HG03159 (cell line): ENCODE data around the gene USP31.
"Not testable (repeated sequence)": the region's sequence is repeated elsewhere in the genome, so short reads cannot be mapped to it uniquely, and the experiment has no call there.

Source experiments
- ATAC-seq: cut with Tn5 transposase; IDR thresholded peaks from one replicate; pipeline ENCODE4 v1.9.1; 2021; ENCODE audit warnings: mild to moderate bottlenecking, moderate library complexity; ENCODE audit not compliant: unreplicated experiment

Gene USP31

DNA sequence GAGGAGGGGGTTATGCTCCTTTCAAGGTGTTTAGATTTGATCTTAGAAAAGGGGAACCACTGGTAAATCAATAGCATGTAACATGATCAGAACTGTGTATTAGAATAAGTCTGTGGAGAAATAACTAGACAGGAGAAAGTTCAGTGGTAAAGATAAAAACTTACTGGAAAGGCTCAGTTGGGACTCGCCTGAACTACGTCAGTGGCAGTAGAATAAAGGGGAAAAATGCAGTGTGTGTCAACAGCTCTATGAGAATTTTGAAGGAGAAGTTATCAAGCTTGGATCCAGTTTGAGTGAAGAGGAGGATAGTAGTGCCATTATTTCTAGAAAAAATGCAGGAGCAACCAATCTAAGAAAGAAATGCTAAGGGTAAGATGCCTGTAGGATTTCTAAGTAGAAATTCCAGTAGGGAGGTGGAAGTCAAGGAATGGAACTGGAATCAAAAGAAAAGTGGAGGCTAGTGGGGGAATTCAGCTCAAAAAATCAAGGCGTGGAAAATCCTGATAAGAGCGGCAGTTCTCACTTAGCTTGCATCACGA, 48.2 kb downstream of the USP31 start:
- no peak for ATAC-seq

DNA sequence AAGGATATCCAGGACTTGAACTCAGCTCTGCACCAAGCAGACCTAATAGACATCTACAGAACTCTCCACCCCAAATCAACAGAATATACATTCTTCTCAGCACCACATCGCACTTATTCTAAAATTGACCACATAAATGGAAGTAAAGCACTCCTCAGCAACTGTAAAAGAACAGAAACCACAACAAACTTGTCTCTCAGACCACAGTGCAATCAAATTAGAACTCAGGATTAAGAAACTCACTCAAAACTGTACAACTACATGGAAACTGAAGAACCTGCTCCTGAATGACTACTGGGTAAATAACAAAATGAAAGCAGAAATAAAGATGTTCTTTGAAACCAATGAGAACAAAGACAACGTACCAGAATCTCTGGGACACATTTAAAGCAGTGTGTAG, 52.8 kb downstream of the USP31 start:
- not testable (repeated sequence) for ATAC-seq

DNA sequence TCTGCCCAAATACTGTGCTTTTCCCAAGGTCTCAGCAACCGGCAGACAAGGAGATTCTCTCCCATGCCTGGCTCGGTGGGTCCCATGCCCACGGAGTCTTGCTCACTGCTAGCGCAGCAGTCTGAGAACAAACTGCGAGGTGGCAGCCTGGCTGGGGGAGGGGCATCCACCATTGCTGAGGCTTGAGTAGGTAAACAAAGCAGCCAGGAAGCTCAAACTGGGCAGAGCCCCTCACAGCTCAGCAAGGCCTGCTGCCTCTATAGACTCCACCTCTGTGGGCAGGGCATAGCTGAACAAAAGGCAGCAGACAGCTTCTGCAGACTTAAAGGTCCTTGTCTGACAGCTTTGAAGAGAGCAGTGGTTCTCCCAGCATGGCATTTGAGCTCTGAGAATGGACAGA, 55.1 kb downstream of the USP31 start:
- ATAC-seq: not testable (repeated sequence)

DNA sequence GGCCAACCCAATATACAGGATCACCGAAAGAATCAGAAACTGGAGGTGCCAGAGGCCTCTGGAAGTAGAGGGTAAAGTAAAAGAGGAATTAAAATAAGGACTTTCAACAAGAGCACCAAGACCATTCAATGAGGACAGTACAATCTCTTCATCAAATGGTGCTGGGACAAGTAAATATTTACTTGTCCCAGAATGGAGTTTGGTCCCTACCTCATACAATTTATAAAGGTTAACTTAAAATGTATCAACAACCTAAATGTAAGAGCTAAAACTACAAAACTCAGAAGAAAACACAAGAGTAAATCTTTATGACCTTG, 56.5 kb downstream of the USP31 start:
- no peak for ATAC-seq

DNA sequence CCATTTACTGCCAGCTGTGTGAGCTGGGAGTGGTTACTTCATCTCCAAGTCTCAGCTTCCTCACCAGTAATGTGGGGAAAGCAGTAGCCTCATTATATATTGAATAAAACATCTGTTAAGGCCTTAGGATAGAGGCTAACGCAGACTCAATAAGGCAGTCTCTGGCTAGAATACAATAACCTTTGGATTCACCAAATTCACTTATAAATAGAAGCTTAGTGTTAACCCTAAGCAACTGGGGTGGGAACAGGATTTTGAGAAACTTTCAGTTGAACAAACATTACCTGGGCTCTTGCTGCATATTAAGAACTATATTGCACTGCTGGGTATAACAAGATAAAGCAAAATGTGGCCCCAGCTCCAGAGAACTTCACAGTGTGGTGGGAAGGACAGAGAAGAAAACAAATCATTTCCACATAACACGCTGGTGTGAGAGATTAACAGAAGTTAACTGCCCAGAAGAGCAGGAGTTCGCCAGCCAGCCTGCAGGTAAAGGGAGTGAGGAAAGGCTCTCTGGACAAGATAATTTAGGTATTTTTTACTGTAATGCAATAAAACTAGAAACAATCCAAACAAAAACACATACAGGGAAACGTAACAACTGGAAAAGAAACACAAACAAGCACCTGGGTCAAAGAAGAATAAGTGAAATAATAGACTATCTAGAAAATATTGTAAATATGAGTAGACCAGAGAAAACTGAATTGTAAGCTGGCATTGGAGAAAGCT, 57.0 kb downstream of the USP31 start:
- ATAC-seq: no peak

DNA sequence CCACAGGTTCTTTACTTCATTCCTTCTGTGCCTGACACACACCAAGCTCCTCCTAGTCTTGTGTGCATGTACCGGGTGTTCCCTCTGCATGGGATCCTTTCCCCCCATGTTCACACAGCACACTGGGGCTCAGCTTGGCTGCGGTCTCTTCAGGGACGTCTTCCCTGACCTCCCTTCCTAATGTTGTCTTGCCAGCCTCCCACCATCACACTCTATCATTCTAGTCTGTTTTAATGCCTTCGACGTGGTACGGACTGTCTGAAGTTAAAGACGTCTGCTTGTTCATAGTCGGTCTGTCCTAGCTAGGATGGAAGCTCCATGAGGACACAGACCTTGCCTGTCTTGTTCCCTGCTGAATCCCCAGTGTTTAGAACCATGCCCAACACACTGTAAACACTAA, 60.1 kb downstream of the USP31 start:
- ATAC-seq: no peak

DNA sequence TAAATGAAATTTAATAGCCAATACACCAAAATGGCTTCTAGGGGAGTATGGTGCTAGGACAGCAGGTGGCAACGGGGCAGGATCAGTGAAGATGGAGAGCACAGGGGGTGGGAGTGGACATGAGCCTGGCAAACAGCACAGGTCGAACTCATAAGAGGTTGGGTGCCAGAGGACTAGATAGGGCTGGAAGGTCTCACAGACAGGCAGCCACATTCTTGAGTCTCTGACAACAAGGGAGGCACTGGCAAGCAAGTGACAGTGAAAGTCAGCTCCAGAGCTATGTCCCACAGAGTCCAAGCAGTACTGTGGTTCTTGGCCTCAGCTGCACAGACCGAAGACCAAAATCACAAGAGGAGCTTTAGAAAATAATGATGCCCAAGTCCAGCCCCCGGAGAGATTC, 61.2 kb downstream of the USP31 start:
- no peak for ATAC-seq

DNA sequence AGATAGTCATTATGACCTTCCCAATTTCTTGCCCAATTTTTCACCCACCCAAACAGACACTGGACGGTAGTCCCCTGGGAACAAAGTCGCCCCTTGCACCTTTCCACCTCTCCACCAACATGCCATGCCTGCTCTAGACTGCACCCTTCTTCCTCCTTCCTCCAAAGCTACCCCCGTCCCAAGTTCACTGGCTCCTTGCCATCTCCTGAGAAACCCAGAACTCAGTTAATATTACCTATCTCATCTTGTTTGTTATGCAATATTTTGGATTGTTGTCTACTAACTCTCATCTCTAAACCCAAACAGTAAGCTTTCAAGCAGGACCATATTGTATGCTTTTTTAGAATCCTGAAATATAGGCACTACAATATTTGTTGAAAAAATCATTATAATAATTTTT, 63.3 kb downstream of the USP31 start:
- ATAC-seq: no peak

DNA sequence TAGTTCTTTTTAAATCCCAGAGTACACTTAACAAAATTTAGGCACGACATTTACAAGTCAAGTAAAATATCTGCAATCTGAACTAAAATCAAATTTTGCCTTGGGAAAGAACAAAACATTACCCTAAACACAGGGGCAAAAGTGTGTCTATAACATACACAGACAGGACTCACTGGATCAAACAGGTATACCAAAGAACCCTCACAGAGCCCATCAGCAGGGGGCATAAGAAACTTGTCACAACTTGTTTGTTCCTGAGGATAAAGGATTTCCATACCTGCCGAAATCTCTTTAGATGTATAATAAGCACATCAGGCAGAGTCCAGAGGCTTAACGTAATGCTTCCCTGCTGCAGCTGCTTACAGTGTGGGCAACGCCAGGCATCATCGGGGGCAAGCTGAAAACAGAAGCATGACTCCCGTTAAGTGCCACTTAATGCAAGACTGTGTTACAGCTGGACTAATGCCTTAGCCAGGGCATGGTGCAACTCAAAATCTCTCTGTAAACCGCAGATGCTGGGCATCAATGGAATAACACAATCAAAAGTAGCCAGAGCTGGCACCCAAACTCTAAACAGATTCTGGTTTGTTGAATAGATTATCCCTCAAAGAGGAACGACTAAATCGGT, 67.0 kb downstream of the USP31 start:
- ATAC-seq: no peak

DNA sequence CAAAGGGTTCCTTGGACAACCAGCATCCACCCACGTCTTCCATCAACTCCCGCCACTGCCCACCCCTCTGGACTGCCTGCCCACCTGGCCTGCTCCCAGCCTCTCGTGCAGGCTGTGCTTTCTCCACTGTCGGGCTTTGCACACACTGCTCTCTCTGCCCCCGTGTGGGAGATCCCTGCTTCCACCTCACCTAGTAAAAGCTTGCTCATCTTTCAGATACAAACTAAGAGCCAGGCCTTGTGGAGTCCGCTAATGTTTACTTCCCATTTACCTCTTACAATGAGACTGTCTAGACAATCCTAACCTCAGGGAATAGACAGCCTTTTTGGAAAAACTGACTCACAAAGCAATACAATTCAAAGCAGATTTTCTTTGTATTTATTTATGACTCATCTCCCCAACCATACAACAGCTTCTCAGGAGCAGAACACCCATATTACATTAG, 67.6 kb downstream of the USP31 start:
- no peak for ATAC-seq

DNA sequence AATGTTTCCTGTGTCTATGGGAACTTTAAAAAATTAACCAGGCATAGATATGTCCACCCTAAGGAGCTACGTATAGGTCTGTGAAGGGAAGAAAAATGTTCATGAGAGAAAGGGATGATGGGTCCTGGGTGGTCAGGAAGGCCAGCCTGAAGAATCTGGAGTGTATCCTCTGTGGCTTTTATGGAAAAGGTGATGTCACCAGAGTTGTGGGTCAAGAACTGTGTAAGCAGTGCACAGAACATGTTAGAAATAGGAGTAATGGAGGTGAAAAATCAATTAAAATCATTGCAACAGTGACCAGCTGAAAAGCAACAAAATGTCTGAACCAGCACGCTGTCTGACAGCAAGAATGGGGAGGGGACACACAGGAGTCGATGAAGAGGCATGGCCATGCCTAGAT, 68.5 kb downstream of the USP31 start:
- no peak for ATAC-seq

DNA sequence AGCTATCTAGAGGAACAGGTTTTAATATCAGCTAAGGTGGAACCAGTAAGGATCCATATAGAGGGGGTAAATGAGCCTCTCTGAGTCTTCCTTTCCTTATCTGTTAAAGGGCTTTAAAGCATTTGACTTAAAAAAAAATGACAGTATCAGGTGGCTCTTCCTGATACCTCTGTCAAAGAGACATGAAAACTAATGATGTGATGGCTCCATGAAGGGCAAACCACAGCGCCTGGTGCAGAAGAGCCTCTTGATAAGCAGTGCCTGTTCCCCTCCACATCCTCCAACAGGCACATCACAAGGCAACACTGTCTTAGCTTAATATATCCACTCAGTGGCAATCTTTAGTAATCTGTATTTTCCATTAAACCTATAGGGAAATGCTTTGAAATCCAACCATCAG, 68.9 kb downstream of the USP31 start:
- ATAC-seq: no peak

DNA sequence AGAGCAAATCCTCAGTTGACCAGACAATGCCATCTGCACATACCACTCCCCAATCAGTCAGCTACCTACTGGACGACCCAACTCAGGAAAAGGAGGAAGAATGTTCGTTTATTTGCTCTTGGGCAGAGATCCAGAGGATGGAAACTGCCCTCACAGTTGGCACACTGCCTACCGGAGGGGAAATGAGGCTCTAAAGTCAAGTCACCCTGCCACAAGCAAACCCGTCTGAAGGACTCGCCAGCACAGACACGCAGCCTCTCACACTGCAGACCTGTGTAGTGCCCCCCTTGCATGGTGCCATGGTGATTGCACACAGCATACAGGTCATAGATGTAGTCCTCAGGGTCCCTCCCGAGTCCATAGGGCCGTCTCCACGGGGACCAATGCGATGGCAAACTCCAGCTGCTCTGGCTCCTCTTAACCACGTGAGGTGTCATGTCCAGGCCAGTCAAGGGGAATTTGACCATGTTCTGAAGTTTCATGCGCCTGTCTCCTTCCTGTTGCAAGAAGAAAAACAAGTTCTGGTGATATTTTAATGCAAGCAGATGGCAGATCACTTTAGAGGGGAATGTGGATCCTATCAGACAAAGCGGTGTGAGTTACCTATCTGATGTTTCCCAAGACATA, 69.5 kb downstream of the USP31 start:
- no peak for ATAC-seq

DNA sequence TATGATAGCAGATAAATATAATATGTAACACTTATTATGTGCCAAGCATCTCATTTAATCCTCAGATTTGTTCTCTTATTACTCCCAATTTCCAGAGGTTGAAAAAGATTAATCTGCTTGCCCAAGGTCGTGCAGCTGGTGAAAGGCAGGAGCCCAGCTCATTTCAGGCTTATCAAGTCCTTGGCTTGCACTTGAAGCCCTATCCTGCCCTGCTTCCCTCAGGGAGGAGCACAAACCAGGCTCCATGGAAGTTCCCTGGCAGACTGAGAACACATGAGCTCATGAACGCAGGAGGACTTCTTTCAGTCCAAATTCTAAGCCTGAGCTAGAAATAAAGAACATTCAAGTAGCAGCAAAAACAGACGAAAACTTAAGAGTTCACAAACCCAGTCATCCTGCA, 74.8 kb downstream of the USP31 start:
- ATAC-seq: no peak

DNA sequence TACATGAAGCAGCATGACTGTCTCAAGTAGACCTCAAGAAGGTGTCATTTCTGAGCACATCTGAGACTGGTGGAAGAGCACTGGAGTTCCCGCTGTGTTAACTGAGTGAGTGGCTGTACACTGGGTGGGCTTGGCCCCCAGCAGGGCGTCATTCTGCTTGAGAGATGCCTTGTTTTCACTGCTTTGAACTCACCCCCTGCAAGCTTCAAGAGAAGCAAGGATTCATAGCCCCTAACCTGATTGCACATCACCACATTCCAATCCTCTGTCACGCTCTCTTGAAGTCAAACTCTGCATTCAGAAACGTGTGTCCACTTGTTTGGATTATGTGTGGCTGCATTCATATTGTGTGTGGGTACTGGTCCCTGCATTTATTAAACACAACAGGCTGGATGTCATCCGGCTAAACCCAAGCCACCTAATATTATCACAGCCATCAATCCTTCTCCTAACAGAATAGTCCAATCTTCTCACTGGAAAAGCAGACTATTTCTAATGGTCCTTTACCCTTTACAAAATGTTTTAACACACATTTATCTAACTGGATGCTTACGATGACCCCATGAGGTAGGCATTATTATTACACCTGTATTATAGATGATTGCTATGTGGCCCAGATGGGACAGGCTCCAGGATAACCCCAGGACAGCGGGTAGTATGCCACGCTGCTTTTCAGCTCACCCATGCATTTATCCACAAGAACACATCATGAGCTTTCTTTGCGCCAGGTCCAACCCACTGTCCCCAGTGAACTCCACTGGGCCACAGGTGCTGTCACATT, 76.3 kb downstream of the USP31 start:
- ATAC-seq: no peak

DNA sequence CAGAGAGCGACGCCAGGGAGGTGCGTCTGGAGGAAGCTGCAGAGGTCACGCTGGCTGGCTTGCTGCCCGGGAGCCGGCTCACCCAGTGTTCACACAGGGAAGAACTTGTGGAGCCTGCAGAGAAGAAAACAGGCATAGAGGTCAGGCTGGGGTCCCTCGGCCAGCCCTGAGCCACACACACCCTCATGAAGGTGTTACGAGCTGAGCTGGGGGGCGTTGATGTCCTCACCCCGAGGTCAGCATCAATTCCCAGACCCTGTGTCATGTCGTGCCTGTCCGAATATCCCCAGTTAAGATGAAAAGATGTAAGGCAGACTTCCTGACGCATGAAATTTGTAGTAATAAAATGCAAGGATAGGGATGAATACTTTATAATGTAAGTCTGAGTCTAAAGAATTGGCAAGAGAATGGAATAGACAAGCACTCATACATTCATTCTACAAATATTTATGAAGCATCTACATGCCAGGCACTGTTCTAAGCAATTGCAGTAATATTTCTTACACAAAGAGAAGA, 77.1 kb downstream of the USP31 start:
- no peak for ATAC-seq

DNA sequence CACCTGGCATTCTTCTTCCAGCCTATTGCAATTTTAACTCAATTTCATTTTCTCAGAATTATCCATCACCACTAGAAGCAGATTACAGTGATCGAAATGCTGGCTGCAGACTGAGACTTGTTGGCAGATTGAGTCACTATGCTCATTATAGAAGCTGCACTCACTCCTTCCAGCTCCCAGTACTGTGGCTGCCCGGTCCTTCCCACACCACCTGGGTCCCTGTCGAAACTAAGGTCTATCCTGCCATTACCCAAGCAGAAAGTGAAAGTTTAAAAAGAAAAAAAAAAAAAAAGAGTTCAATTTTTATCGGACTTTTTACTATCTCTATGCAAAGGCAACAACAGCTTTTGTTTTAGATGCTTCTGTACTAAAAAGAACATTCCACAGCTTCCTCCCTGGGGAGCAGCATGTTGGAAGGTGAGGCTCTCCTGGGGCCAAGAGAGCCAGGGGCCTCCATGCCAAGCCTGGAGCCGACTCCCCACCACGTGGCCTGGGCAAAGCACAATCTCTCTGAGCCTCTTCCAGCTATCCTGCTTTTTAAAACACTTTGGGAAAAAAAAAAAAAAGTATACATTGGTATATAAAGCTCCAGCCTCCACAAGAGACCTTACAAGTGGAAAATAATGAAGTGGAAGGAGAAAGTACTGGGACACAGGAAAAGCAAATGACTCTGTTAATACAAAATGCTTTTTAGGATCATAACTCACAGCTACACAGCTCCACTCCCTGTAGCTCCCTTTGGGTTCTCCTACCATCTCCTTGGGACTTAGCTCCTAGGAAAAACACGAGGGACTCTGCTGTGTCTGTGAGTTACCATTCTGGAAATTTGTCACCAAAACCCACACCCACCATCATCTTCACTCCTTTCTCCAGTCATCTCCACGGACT, 77.8 kb downstream of the USP31 start:
- no peak for ATAC-seq

DNA sequence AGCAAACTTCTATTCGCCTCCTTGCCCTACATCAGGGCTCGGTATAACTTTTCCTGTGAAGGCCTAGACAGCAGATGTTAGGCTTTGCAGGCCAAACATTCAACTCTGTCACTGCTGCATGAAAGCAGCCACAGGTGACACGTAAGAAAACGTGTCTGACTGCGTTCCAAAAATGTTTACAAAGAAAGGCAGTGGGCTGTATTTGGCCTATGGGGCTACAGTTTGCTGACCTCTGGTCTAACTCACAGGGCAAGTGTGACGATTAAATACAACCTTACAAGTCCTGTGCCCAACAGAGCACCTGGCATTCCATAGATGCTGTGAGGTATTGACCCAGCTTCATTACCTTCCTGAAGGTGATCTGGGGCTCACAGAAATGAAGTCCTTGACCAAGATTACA, 79.4 kb downstream of the USP31 start:
- ATAC-seq: no peak

DNA sequence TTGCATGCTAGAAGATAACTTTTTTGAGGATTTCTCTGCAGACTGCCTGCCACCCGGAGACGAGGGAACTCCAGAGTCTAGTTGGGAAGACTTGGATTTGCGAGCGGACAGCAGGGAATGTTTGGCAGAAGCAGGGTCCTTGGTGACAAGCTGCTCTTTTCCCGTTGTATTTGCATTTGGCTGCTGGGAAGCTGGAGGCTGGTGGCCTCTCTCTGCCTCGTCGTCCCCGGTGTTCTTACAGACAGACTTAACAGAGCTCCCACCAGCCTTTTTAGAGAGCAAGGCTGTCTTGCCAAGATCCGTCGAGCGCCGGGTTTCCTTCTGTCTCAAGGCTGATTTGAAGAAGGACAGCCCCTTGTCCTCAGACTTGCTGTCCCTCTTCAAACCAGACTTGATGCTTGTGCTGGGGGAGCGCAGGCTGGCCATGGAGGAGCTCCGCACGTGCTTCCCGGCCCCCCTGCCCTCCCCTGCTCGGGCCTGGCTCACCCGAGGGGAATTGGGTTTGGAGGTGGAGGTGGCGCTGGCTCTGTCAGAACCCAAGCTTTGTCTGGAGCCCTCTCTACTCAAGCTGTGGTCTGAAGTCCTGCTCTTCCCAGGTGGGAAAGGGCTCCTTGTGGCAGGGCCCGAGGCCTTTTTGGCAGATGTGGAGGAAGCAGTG, 81.0 kb downstream of the USP31 start:
- ATAC-seq: no peak

DNA sequence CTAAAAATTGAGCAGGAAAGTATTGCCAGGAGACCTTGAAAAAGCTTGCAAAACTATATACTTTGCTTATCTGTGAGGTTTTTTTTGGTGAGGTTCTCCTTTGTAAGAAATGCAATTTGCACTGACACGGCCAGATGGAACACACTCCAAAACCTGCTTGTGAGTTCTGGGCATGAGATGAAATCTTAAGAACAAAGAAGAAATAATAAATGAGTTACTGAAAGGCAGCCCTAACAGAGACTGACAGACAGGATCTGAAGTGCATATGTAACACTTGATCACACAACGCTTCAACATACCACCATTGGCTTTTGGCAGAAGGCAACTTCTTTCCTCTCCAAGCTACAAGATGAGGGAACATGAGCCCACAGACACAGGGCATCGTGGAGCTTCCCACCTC, 82.6 kb downstream of the USP31 start:
- no peak for ATAC-seq
